HG02678 (cell line): ENCODE data around the gene TTYH3.

Experiments
- ATAC-seq: cut with Tn5 transposase; IDR thresholded peaks from one replicate; pipeline ENCODE4 v1.9.1; 2021; ENCODE audit warnings: mild to moderate bottlenecking, moderate library complexity; ENCODE audit not compliant: unreplicated experiment

TTYH3 gene

DNA sequence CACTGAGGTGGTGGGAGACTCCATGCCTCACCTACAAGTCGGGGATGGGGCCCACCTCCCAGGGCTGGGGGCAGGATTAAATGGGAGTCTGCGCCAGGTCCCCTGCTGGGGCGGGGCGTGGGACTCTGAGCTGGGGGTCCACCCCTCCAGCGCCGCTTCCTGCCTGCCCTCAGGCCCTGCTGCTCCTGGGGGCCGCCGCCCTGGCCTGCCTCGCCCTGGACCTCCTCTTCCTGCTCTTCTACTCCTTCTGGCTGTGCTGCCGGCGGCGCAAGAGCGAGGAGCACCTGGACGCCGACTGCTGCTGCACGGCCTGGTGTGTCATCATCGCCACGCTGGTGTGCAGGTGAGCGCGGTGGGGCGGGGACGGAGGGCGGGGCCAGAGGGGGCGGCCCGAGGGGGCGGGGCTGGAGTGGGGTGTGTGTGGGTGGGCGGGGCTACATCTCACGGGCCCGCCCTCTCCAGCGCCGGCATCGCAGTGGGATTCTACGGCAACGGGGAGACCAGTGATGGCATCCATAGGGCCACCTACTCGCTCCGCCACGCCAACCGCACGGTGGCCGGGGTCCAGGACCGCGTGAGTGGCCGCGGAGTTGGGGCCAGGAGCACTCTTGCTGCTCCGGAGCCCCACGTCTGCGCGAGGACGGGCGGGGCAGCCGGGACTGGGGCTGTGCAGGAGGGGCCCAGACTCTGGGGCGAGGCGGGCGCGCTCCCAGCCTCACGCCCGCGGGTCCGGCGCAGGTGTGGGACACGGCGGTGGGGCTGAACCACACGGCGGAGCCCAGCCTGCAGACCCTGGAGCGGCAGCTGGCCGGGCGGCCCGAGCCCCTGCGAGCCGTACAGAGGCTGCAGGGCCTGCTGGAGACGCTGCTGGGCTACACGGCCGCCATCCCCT lies 15.1 kb downstream of the TTYH3 start:
- no peak for ATAC-seq

- no peak for ATAC-seq
These were observed 15.9 kb downstream of the TTYH3 start for GRCh38 chr7:2647594-2648172.

DNA sequence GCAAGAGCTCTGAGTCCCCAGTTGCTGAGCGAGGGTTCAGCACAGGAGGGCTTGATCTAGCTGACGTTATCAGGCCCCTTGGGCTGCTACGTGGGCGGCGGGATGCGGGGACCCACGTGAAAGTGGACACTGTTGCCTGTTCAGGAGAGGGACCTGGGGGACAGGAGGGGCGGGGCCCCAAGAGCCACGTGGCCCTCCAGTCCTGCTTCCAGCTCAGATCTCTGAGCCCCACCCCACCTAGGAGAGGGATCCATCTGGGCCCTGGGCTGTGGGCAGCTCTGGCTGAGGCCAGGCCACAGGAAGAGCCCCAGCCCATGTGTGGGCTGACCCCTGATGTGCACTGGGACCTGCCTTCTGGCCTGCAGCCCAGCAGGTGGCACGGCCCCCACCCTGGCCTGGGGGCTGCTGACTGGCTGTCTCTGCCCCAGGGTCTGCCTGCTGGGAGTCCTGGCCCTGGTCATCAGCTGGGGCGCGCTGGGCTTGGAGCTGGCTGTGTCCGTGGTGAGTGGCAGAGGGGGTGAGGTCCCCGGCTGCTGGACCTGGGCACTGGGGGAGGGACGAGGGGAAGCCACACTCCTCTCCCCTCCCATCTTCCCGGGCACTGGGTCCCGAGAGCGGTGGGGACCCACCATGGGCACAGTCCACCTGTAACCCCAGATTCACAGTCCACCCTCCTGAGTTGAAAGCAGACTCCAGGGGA lies 17.5 kb downstream of the TTYH3 start:
- ATAC-seq: no peak

- no peak for ATAC-seq
These were observed 18.2 kb downstream of the TTYH3 start for GRCh38 chr7:2649991-2650390.

GRCh38 chr7:2650451-2650850 lies 18.7 kb downstream of the TTYH3 start:
- no peak for ATAC-seq

DNA sequence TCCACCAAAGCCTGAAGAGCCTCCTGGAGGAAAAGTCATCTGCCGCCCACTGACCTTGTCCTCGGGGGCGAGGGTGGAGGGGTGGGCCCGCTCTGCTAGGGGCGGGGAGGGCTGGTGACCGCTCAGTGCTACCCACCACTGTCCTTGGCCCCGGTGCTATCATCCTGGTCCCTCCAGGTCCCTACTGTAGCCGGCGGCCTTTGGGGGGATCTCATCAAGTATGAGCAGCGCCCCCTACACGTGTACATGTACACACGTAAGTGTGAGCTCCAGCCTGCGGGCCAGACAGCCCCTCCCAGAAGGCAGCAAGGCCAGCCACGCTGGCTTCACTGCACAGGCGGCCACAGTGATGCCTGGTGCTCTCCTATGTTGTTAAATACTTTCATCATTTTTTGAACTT lies 19.6 kb downstream of the TTYH3 start:
- ATAC-seq: no peak

- no peak for ATAC-seq
These were observed 20.3 kb downstream of the TTYH3 start for GRCh38 chr7:2651847-2652735.

- no peak for ATAC-seq
These were observed 20.9 kb downstream of the TTYH3 start for GRCh38 chr7:2652736-2653060.

DNA sequence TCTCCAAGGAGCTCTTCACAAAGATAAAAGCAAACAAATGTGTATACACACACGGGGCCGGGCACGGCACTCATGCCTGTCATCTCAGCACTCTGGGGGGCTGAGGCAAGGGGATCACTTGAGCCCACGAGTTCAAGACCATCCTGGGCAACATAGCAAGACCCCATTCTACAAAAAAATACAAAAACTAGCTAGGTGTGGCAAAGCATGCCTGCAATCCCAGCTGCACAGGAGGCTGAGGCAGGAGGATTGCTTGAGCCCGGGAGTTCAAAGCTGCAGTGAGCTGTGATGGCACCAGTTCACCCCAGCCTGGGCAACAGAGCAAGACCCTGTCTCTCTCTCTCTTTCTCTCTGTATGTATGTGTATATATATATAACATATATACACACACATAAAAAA lies 22.3 kb downstream of the TTYH3 start:
- no peak for ATAC-seq

DNA sequence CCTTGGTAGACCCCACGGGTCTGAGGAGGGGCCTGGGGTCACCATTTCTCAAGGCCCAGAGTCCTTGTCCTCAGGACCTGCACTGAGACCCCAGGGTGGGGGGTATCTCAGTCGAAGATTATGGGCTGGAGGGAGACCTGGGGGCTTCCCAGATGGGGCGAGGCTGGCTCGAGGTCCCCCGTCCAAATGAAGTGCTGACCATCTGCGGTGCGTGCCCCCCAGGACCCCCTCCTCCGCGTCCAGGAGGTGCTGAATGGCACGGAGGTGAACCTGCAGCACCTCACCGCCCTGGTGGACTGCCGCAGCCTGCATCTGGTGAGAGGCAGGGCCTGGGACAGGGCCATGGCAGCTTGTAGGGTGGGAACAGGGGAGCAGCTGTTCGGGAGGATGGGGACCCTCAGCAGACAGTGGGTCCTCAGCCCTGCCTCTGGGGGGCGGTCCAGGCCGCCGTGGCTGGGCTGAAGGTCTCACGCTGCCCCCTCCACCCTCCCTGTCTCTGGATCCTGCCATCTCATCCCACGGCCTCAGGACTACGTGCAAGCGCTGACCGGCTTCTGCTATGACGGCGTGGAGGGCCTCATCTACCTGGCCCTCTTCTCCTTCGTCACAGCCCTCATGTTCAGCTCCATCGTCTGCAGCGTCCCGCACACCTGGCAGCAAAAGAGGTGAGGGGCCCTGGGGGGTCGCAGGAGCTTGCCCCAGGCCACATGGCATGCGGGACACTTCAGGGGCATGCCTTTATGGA lies 24.3 kb downstream of the TTYH3 start:
- no peak for ATAC-seq

- ATAC-seq: no peak
These were observed 25.4 kb downstream of the TTYH3 start for GRCh38 chr7:2657208-2657607.

DNA sequence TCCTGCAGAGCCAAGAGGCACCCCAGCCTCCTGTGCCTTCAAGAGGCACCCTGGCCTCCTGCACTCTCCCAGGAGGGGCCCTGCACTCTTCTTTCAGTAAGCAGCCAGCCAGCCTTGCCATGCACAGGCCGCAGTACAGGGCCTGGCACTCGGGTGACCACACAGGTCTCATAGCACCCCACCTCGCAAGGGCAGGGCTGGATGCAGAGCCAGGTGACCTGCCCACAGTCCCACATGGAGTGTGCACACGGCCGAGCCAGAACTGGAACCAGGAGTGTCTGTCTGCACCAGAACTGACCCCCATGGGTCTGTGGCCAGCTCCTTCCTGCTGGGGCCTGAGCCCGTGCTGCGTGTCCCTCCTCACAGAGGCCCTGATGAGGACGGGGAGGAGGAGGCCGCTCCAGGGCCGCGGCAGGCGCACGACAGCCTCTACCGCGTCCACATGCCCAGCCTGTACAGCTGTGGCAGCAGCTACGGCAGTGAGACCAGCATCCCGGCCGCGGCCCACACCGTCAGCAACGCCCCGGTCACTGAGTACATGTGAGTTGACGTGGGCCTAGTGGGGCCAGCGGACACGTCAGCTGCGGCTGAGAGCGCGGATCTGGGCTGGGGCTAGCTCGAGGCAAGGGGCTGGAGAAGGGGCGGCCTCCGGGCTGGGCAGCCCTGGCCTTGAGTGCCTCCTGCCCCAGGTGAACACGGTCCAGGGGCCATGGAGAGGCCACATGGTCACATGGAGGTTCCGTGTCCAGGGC lies 26.3 kb downstream of the TTYH3 start:
- ATAC-seq: no peak

DNA sequence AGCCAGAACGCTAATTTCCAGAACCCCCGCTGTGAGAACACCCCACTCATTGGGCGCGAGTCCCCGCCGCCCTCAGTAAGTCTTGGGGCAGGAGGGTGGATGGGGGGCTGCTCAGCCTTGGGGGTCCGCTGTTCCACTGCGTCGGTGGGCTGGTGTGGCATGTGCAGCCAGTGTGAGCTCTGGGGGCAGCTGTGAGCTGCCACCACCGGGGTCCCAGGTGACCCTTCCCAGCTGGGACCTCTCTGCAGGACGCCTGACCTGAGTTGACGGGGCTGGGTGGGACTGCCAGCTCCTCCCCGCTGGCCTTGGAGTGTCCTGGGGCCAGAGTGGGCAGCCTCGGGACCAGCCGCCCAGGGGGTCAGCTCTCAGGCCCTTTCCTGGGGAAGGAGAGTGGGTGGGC lies 27.2 kb downstream of the TTYH3 start:
- ATAC-seq: no peak

DNA sequence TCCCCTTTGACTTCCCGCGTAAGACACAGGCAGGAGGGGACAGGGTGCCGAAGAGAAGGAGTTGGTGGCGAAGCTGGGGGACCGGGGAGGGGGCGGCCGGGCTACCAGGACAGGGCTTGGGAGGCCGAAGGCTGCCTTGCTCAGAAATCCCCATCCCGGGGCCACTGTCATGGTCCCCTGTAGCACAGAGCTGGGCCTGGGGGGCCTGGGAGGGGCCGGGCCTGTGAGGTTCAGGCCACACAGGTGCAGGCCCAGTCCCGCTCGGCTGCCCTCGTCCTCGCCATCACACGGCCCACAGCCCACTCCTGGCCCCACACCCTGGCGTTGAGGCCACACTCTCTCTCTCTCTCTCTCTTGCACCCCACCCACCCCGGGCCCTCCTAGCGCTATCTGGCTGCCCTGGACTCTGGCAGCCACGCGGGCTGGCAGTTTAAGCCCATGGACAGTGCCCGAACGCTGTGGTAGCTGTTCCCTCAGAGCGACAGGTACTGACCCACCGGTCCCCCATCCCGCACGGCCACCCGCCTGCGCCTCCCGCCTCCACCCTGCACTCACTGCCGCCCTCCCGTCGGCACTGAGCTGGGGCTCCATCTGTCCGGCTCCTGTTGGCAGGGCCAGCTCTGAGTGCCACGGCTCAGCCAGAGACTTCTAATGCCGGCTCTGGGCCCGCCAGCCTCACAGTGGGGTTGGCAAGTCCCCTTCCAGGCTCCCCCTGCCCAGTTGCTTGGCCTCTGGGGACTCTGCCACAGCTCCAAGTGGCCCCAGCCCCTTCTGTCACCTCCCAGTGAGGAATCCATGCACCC lies 28.0 kb downstream of the TTYH3 start:
- ATAC-seq: no peak

- no peak for ATAC-seq
These were observed 28.7 kb downstream of the TTYH3 start for GRCh38 chr7:2660359-2661095.

GRCh38 chr7:2661096-2661449 lies 29.3 kb downstream of the TTYH3 start:
- ATAC-seq: no peak

- ATAC-seq: no peak
These were observed 30.0 kb downstream of the TTYH3 start for GRCh38 chr7:2661602-2662272.
